ENCODE measurements around the gene TBC1D17. TPM values are rescaled to one million over a fixed set of nuclear protein-coding genes. Genes with fewer than 3 reads are reported as not detected.

TBC1D17 gene
- total RNA-seq, 6 experiments from 2014 or later, result 12.6 to 38.1 (median 27.8) TPM

DNA sequence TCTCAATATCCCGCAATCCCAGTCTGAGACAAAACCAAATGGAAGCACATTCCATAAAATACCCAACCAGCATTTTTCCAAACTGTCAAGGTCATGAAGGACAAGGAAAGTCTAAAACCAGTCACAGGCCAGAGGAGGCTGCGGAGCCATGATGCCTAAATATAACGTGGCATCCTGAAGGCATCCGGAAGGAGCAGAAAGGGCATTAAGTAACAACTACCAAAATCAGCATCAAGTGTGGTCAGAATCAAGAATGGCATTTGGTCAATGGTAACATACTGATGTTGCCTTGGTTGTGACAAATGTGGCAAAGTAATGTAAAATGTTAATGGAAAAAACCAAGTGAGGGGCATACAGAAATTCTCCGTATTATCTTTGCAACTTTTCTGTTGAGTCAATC is 48.0 kb downstream of the TBC1D17 start:
- Histone ChIP-seq H3K36me3 (peaks cover 0 to 3% (median 1%) of the 10 kb centered on the region in 4 donors), H3K27me3 (no peaks in the 10 kb centered on the region), H3K4me3 (no peak overlapping the region), H3K4me1 (peaks cover 0 to 42% (median 16%) of the 10 kb centered on the region in 4 donors), H3K9me3 (no peaks in the 10 kb centered on the region), H3K27ac (peak overlapping the region in 1 of 3 donors; percentile 90)
- no peak for DNase-seq
- intact Hi-C loops (cut with DNase I), result no loop called here
- WGBS (ENCODE audit: insufficient coverage, low coverage, low lambda C conversion rate, missing lambda C conversion rate), result 98% methylated on average over 5 of the region's 5 CpGs
- ATAC-seq, result no peak
- TF ChIP-seq CTCF (IDR thresholded peaks at IDR 0.05) (no peak), POLR2A (IDR thresholded peaks at IDR 0.05) (no peak)

- DNase-seq (no peak), ATAC-seq (no peak)
- Histone ChIP-seq H3K27ac (no peak overlapping the region), H3K4me3 (no peak overlapping the region), H3K9me3 (no peaks in the 10 kb centered on the region), H3K27me3 (no peaks in the 10 kb centered on the region), H3K36me3 (peaks cover 0 to 12% (median 10%) of the 10 kb centered on the region in 4 donors), H3K4me1 (peaks cover 0 to 49% (median 15%) of the 10 kb centered on the region in 4 donors)
- TF ChIP-seq CTCF (IDR thresholded peaks at IDR 0.05), result no peak
- no peak for TF ChIP-seq POLR2A (IDR thresholded peaks at IDR 0.05)
- WGBS (ENCODE audit: insufficient coverage, low coverage, low lambda C conversion rate, missing lambda C conversion rate), result 94% methylated on average over 3 of the region's 10 CpGs
- intact Hi-C loops (cut with DNase I), result no loop called here
These were observed 49.0 kb downstream of the TBC1D17 start for GRCh38 chr19:49926515-49926914.

DNA sequence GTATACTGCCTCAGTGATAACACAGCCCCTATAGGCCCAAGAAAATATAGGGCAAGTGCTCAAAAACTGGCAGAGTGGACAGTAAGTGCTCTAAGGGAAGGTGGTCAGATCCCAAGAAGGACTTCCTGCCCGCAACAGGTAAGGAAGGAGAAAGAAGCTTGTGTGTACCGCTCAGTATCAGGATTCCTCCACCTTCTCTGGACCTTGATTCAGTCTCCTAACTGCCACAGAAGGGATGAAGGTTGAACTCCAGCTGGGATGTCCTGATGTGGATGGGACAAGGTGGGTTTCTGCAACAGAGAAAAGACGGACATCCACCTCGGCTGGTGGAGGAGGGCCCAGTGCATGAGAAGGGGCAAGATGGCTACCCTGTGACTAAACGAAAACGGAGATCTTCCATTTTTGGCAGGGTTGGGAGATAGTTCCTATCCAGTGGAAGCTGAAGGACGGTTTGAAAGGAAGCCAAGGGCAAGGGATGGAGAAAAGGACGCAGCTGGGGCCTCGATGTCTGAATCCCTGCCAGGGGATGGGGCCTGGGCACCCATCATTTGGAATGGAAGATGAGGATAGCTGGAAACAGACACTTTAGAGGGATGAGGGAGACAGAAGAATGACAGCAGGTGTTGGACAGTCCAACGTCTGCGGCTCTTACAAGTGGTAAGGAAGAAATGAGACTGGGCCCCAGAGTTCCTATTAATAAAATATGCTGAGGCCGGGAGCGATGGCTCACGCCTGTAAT is 50.2 kb downstream of the TBC1D17 start:
- ATAC-seq, result no peak
- intact Hi-C loops (cut with DNase I), result no loop called here
- peak overlapping the region; percentile 86 to 93 (median 92) for H3K27ac ChIP-seq
- H3K9me3 ChIP-seq, result no peaks in the 10 kb centered on the region
- H3K4me1 ChIP-seq, result peaks cover 0 to 38% (median 9%) of the 10 kb centered on the region in 4 donors
- H3K4me3 ChIP-seq, result peak overlapping the region; percentile 95 to 98 (median 98)
- no peaks in the 10 kb centered on the region for H3K27me3 ChIP-seq
- WGBS (ENCODE audit: insufficient coverage, low coverage, low lambda C conversion rate, missing lambda C conversion rate), result 76% methylated on average over 14 of the region's 14 CpGs
- no peak for DNase-seq
- TF ChIP-seq POLR2A (IDR thresholded peaks at IDR 0.05) (no peak), CTCF (IDR thresholded peaks at IDR 0.05) (no peak)
- peaks cover 0 to 24% (median 17%) of the 10 kb centered on the region in 4 donors for H3K36me3 ChIP-seq

GRCh38 chr19:49929121-49929610 is 51.7 kb downstream of the TBC1D17 start, which contains the start of the genes ATF5 and NUP62:
Gene ATF5 (plus strand): TSS chr19:49929205. CDS start chr19:49930851, 1,646 bp downstream.
Gene NUP62 (minus strand): TSS chr19:49929504. CDS start chr19:49909807, 19,697 bp downstream.
- under 1% methylated on average over 34 of the region's 48 CpGs for WGBS (ENCODE audit: insufficient coverage, low coverage, low lambda C conversion rate, missing lambda C conversion rate)

More at GRCh38 chr19:49929121-49929610, 51.7 kb downstream of the TBC1D17 start, which contains the start of the genes ATF5 and NUP62:
- peak within 1 kb of the TSS; percentile 86 to 93 (median 92) for H3K27ac ChIP-seq
- peaks cover 0 to 31% (median 8%) of the 10 kb centered on the region in 4 donors for H3K4me1 ChIP-seq
- intact Hi-C loops (cut with DNase I), result no loop called here
- H3K27me3 ChIP-seq, result no peaks in the 10 kb centered on the region
- H3K36me3 ChIP-seq, result peaks cover 0 to 31% (median 20%) of the 10 kb centered on the region in 4 donors
- H3K4me3 ChIP-seq, result peak within 1 kb of the TSS; percentile 95 to 98 (median 98)
- no peaks in the 10 kb centered on the region for H3K9me3 ChIP-seq
- DNase-seq, result peak; percentile 88 to 91 (median 90)
- peak; percentile 52 to 75 (median 67) for ATAC-seq
- peak; percentile 96 for TF ChIP-seq POLR2A (IDR thresholded peaks at IDR 0.05)
- TF ChIP-seq CTCF (IDR thresholded peaks at IDR 0.05), result no peak
